Measurements from ENCODE around the gene DNAL4. TPM values are rescaled to one million over a fixed set of nuclear protein-coding genes. Genes with fewer than 3 reads are reported as not detected.

DNAL4 gene
- total and polyA plus RNA-seq, 2 donors (not counting 1 experiment from before 2014, with no cell fraction given) = 9.9 to 10.3 TPM

GRCh38 chr22:38762551-38762983 is 31.4 kb downstream of the DNAL4 start:
- no peak overlapping the region for H2AFZ ChIP-seq (ENCODE audit: insufficient read depth, low read depth, low read length, poor library complexity, severe bottlenecking)
- no peak overlapping the region for H3K4me2 ChIP-seq (replicated peaks; ENCODE audit: low read depth, low read length, poor library complexity, severe bottlenecking)
- no peaks in the 10 kb centered on the region for H3K79me2 ChIP-seq (ENCODE audit: control insufficient read depth, insufficient read depth, low read length)
- CTCF ChIA-PET = interaction anchor here (1.3 to 1.5 kb wide), 2 partner anchors 11 to 39 kb away, joined by 3 to 5 read pairs; no protein-coding TSS in a partner anchor
- H3K27ac ChIP-seq (ENCODE audit: low read length in 2 of 2) = no peak overlapping the region
- TF ChIP-seq CTCF (IDR thresholded peaks at IDR 0.05) (no peak), EZH2 (IDR thresholded peaks at IDR 0.05; ENCODE audit: borderline replicate concordance, insufficient read depth, low read depth, low read length, poor library complexity, severe bottlenecking) (no peak)
- intact Hi-C loops (cut with micrococcal nuclease) = no loop called here
- Mint-ChIP-seq H3K27me3 (no peaks in the 10 kb centered on the region), H3K9me3 (ENCODE audit: insufficient read depth) (no peaks in the 10 kb centered on the region), H3K27ac (no peak overlapping the region), H3K4me3 (no peak overlapping the region), H3K4me1 (peaks cover 23% of the 10 kb centered on the region)
- no peaks in the 10 kb centered on the region for H3K27me3 ChIP-seq (replicated peaks in 1 of 4; ENCODE audit: control extremely low read depth in 1 of 4, control insufficient read depth in 3 of 4, insufficient read depth in 4 of 4, low read length in 3 of 4)
- H3K4me1 ChIP-seq (ENCODE audit: control insufficient read depth in 2 of 2, insufficient read depth in 2 of 2, low read length in 2 of 2) = peaks cover 28 to 39% of the 10 kb centered on the region in 2 donors
- no peak for DNase-seq
- WGBS (ENCODE audit: insufficient coverage) = 75% methylated on average over 7 of the region's 11 CpGs
- no peak overlapping the region for H3K9ac ChIP-seq (ENCODE audit: low read length)
- H3K4me3 ChIP-seq (ENCODE audit: control extremely low read depth in 1 of 5, extremely low read depth in 1 of 5, insufficient read depth in 1 of 5, low read depth in 2 of 5, low read length in 4 of 5) = no peak overlapping the region
- ATAC-seq (ENCODE audit: low read depth) = no peak
- no peaks in the 10 kb centered on the region for H3K9me3 ChIP-seq (ENCODE audit: control extremely low read depth in 1 of 3, control insufficient read depth in 2 of 3, insufficient read depth in 1 of 3, low read length in 2 of 3)
- POLR2A ChIA-PET = interaction anchor here (0.6 to 1.4 kb wide), 5 partner anchors 11 to 711 kb away, joined by 3 to 5 read pairs (median 3); no protein-coding TSS in a partner anchor
- no peaks in the 10 kb centered on the region for H3K36me3 ChIP-seq (replicated peaks in 1 of 2; ENCODE audit: control extremely low read depth in 1 of 2, control insufficient read depth in 1 of 2, extremely low read depth in 1 of 2, insufficient read depth in 2 of 2, low read length in 1 of 2)
- H4K20me1 ChIP-seq (ENCODE audit: control insufficient read depth, insufficient read depth, low read length, poor library complexity, severe bottlenecking) = no peaks in the 10 kb centered on the region

All from B cell (primary cell).